ENCODE measurements around the gene LIMK1.

LIMK1 gene

DNA sequence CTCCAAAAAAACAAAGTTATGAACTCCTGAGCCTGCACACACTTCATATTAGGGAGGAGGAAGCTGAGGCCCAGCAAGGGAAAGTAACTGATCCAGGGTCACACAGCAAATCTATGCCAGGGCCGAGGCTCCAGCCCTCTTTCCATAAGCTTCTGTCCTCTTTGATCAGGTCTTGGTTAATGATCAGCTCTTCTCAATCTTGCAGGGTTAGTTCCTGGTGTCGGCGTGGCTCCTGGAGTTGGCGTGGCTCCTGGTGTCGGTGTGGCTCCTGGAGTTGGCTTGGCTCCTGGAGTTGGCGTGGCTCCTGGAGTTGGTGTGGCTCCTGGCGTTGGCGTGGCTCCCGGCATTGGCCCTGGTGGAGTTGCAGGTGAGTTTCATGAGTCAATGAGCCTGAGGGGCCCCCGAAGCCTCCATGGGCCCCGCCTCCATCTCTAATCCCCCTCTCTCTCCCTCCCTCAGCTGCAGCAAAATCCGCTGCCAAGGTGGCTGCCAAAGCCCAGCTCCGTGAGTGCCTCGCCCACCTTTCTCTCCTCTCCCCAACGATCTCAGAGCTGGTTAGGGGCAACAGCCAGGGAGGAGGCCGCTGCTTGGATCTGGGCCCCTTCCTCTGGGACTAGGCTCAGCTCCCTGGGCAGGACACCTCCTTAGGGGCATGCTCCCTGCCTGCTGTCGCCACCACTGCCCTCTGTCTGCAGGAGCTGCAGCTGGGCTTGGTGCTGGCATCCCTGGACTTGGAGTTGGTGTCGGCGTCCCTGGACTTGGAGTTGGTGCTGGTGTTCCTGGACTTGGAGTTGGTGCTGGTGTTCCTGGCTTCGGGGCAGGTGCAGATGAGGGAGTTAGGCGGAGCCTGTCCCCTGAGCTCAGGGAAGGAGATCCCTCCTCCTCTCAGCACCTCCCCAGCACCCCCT, 23.7 kb upstream of the LIMK1 start:
- DNase-seq (ENCODE audit: low read depth), result no peak
- no peak overlapping the region for H3K4me3 ChIP-seq (ENCODE audit: low read depth, low read length)
- TF ChIP-seq, protein P1, sequence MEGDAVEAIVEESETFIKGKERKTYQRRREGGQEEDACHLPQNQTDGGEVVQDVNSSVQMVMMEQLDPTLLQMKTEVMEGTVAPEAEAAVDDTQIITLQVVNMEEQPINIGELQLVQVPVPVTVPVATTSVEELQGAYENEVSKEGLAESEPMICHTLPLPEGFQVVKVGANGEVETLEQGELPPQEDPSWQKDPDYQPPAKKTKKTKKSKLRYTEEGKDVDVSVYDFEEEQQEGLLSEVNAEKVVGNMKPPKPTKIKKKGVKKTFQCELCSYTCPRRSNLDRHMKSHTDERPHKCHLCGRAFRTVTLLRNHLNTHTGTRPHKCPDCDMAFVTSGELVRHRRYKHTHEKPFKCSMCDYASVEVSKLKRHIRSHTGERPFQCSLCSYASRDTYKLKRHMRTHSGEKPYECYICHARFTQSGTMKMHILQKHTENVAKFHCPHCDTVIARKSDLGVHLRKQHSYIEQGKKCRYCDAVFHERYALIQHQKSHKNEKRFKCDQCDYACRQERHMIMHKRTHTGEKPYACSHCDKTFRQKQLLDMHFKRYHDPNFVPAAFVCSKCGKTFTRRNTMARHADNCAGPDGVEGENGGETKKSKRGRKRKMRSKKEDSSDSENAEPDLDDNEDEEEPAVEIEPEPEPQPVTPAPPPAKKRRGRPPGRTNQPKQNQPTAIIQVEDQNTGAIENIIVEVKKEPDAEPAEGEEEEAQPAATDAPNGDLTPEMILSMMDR (IDR thresholded peaks at IDR 0.05; ENCODE audit: low read depth, low read length), result peak; percentile 2
- TF ChIP-seq, protein P2, sequence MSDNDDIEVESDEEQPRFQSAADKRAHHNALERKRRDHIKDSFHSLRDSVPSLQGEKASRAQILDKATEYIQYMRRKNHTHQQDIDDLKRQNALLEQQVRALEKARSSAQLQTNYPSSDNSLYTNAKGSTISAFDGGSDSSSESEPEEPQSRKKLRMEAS (IDR thresholded peaks at IDR 0.05; ENCODE audit: low read depth, low read length), result no peak
- TF ChIP-seq POLR2A (IDR thresholded peaks at IDR 0.05; ENCODE audit: extremely low read depth, insufficient read length) (no peak), MYC (IDR thresholded peaks at IDR 0.05; ENCODE audit: low read depth, low read length) (no peak)

GRCh38 chr7:74061840-74062539, 21.6 kb upstream of the LIMK1 start:
- TF ChIP-seq, protein P1 (IDR thresholded peaks at IDR 0.05; ENCODE audit: low read depth, low read length), result no peak
- TF ChIP-seq, protein P2 (IDR thresholded peaks at IDR 0.05; ENCODE audit: low read depth, low read length), result peak; percentile 61
- TF ChIP-seq MYC (IDR thresholded peaks at IDR 0.05; ENCODE audit: low read depth, low read length) (peak; percentile 54; the same call in 1 of the 2 replicates), POLR2A (IDR thresholded peaks at IDR 0.05; ENCODE audit: extremely low read depth, insufficient read length) (no peak)
- peak; percentile 92 for DNase-seq (ENCODE audit: low read depth)

GRCh38 chr7:74063223-74063641, 20.4 kb upstream of the LIMK1 start:
- H3K4me3 ChIP-seq (ENCODE audit: low read depth, low read length), result no peak overlapping the region
- DNase-seq (ENCODE audit: low read depth), result no peak
- TF ChIP-seq POLR2A (IDR thresholded peaks at IDR 0.05; ENCODE audit: extremely low read depth, insufficient read length), result no peak
- TF ChIP-seq, protein P1 (IDR thresholded peaks at IDR 0.05; ENCODE audit: low read depth, low read length), result no peak
- no peak for TF ChIP-seq MYC (IDR thresholded peaks at IDR 0.05; ENCODE audit: low read depth, low read length)
- TF ChIP-seq, protein P2 (IDR thresholded peaks at IDR 0.05; ENCODE audit: low read depth, low read length), result no peak

More at GRCh38 chr7:74061840-74062539, 21.6 kb upstream of the LIMK1 start:
- H3K4me3 ChIP-seq (ENCODE audit: low read depth, low read length), result no peak overlapping the region

GRCh38 chr7:74063646-74064045, 20.0 kb upstream of the LIMK1 start:
- DNase-seq (ENCODE audit: low read depth), result no peak
- no peak overlapping the region for H3K4me3 ChIP-seq (ENCODE audit: low read depth, low read length)
- TF ChIP-seq POLR2A (IDR thresholded peaks at IDR 0.05; ENCODE audit: extremely low read depth, insufficient read length), result no peak
- TF ChIP-seq MYC (IDR thresholded peaks at IDR 0.05; ENCODE audit: low read depth, low read length), result no peak
- TF ChIP-seq, protein P2 (IDR thresholded peaks at IDR 0.05; ENCODE audit: low read depth, low read length), result no peak
- TF ChIP-seq, protein P1 (IDR thresholded peaks at IDR 0.05; ENCODE audit: low read depth, low read length), result no peak

GRCh38 chr7:74064696-74065095, 18.9 kb upstream of the LIMK1 start:
- H3K4me3 ChIP-seq (ENCODE audit: low read depth, low read length), result no peak overlapping the region
- DNase-seq (ENCODE audit: low read depth), result no peak
- TF ChIP-seq, protein P2 (IDR thresholded peaks at IDR 0.05; ENCODE audit: low read depth, low read length), result no peak
- no peak for TF ChIP-seq MYC (IDR thresholded peaks at IDR 0.05; ENCODE audit: low read depth, low read length)
- TF ChIP-seq, protein P1 (IDR thresholded peaks at IDR 0.05; ENCODE audit: low read depth, low read length), result no peak
- TF ChIP-seq POLR2A (IDR thresholded peaks at IDR 0.05; ENCODE audit: extremely low read depth, insufficient read length), result no peak

Measured in NB4 (cell line).